WERI-Rb-1 (cell line): ENCODE data around the gene PRKCH.

Source experiments
- DNase-seq: peaks from one replicate; pipeline ENCODE4 v3.0.0-alpha.2; 2020
- H3K27ac ChIP-seq: fragments of 250-450 bp; sonication (Bioruptor Pico); 2 replicates; pipeline ENCODE4 v1.5.1; 2020; ENCODE audit warnings: mild to moderate bottlenecking, moderate library complexity
- H3K27me3 ChIP-seq: fragments of 250-450 bp; sonication (Bioruptor Pico); 2 replicates; pipeline ENCODE4 v1.5.1; 2021; ENCODE audit warnings: mild to moderate bottlenecking, low read depth, moderate library complexity; ENCODE audit not compliant: insufficient read depth, severe bottlenecking
- H3K36me3 ChIP-seq: fragments of 250-450 bp; sonication (Bioruptor Pico); 2 replicates; pipeline ENCODE4 v1.5.1; 2020; ENCODE audit warnings: mild to moderate bottlenecking, moderate library complexity
- H3K4me3 ChIP-seq: 2 replicates; pipeline ENCODE4 v1.5.1; 2011; ENCODE audit warnings: low read depth, mild to moderate bottlenecking, control low read depth, low read length
- H3K9me3 ChIP-seq: fragments of 250-450 bp; sonication (Bioruptor Pico); 2 replicates; pipeline ENCODE4 v1.5.1; 2021; ENCODE audit warnings: mild to moderate bottlenecking, moderate library complexity; ENCODE audit not compliant: severe bottlenecking
- CTCF ChIP-seq: IDR thresholded peaks from 2 replicates; pipeline ENCODE4 v1.5.1; 2011; ENCODE audit warnings: low read depth, mild to moderate bottlenecking, control low read depth, inconsistent platforms, low read length

The PRKCH gene

GRCh38 chr14:61388976-61389576 lies 67.7 kb downstream of the PRKCH start:
- DNase-seq, result no peak
- no peak overlapping the region for H3K27ac ChIP-seq
- no peak overlapping the region for H3K4me3 ChIP-seq
- no peak for TF ChIP-seq CTCF
- no peaks in the 10 kb centered on the region for H3K9me3 ChIP-seq
- H3K36me3 ChIP-seq, result no peaks in the 10 kb centered on the region
- H3K27me3 ChIP-seq, result no peaks in the 10 kb centered on the region

GRCh38 chr14:61391119-61391518 lies 69.7 kb downstream of the PRKCH start:
- H3K36me3 ChIP-seq, result no peaks in the 10 kb centered on the region
- no peaks in the 10 kb centered on the region for H3K9me3 ChIP-seq
- no peaks in the 10 kb centered on the region for H3K27me3 ChIP-seq
- H3K27ac ChIP-seq, result no peak overlapping the region
- DNase-seq, result no peak
- H3K4me3 ChIP-seq, result no peak overlapping the region
- TF ChIP-seq CTCF, result no peak

DNA sequence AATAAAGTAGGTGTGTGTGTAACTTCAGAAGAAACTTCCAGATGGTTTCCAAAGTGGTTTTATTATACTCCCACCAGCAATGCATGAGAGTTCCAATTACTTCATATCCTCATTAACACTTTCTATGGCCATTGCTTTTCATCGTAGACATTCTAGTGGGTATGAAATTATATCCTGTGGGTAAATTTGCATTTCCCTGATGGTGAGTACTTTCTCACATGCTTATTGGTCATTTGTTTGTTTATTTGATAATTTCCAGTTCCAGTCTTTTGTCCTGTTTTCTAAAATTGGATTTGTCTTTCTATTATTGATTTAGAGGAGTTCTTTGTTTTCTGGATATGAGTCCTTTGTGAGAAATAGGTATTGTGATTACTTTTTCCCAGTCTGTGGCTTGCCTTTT lies 70.9 kb downstream of the PRKCH start:
- TF ChIP-seq CTCF, result no peak
- Histone ChIP-seq H3K27ac (no peak overlapping the region), H3K36me3 (no peaks in the 10 kb centered on the region), H3K27me3 (no peaks in the 10 kb centered on the region), H3K9me3 (no peaks in the 10 kb centered on the region), H3K4me3 (no peak overlapping the region)
- no peak for DNase-seq

GRCh38 chr14:61394542-61394941 lies 73.2 kb downstream of the PRKCH start:
- no peak overlapping the region for H3K27ac ChIP-seq
- no peaks in the 10 kb centered on the region for H3K9me3 ChIP-seq
- no peak overlapping the region for H3K4me3 ChIP-seq
- H3K27me3 ChIP-seq, result no peaks in the 10 kb centered on the region
- no peak for DNase-seq
- TF ChIP-seq CTCF, result no peak
- no peaks in the 10 kb centered on the region for H3K36me3 ChIP-seq

GRCh38 chr14:61395115-61395725 lies 73.8 kb downstream of the PRKCH start:
- no peak overlapping the region for H3K4me3 ChIP-seq
- no peak for DNase-seq
- H3K36me3 ChIP-seq, result no peaks in the 10 kb centered on the region

More at GRCh38 chr14:61395115-61395725, 73.8 kb downstream of the PRKCH start:
- H3K27me3 ChIP-seq, result no peaks in the 10 kb centered on the region
- H3K27ac ChIP-seq, result no peak overlapping the region
- TF ChIP-seq CTCF, result no peak
- H3K9me3 ChIP-seq, result no peaks in the 10 kb centered on the region
